ENCODE data around the gene TAGLN2.
"Not testable (repeated sequence)": the region's sequence is repeated elsewhere in the genome, so short reads cannot be mapped to it uniquely, and the experiment has no call there.

Gene TAGLN2

DNA sequence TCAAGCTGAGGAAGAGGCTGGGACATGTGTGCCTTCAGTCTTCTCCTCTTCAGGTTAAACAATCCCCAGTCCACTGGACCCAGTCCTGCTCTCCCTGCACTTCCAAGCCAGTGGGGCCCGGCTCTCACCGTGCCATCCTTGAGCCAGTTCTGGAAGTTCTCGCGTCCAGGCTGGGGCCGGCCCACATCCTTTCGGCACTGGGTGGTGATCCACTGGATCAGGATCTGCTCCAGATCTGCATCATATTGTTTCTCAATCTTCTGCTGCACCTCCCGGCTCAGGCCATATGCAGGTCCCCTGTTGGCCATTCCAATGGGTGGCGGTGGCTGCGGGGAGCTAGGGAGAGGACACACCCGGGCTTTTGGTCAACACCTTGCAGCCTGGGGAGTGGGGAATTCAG lies 5.1 kb downstream of the TAGLN2 start:
- DNase-seq = no peak

DNA sequence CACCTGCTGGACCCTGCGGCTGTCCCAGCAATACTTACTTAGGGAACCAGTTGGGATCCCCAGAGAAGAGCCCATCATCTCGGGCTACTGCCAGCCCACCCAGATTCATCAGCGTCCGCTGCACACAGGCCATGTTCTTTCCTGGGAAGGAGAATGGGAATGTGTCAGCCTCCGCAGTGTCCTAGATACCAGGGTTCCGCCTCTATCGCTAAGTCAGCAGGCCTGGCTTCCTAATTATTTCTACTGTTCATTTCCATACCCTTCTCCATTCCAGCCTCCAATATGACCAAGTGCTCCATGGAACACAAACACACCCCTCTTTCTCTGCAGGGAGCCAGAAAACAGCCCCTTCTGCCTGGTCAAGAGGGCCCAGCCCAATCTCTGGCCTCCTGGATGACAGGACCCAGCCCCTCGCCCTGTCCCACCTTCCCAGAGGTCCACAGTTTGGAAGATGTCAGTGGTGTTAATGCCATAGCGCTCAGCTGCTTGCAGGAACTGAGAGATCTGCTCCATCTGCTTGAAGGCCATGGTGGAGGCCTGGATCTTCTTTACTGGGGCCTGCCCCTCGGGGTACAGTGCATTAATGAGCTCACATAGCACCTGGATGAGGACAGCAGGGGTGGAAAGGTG lies 6.0 kb downstream of the TAGLN2 start:
- DNase-seq = no peak

DNA sequence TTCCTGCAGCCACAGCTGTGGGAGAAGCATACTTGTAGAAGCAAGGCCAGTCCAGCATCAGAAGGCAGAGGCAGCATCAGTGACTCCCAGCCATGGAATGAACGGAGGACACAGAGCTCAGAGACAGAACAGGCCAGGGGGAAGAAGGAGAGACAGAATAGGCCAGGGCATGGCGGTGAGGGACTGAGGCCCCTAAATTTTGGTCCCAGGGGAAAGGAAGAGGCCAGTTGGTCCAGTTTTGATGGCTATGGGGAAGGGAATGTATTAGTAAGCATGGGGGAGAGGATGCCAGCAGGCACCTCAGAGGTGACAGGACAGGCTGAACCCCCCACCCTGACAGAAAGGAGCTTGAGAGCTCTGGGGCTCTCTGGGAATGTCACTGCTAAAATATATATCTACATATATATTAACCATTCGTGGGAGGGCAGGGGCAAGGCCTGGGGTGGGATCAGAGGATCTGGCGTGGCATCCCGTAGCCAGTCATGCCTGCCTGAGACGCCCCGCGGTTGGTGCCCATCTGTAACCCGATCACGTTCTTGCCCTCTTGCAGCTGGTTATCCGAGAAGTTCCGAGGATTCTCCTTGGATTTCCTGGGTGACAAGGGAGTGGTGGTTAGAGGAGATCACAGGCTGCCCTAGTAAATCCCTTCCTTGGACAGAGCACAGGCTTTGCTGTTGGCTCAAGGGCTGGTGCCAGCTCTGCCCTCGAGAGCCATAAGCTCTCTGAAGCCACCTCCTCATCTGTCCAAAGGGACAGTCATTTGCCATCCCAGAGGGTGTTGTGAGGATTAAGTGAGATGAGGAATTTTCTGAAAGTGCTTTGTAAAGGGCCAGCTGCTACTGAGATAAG lies 6.7 kb downstream of the TAGLN2 start:
- DNase-seq = no peak

DNA sequence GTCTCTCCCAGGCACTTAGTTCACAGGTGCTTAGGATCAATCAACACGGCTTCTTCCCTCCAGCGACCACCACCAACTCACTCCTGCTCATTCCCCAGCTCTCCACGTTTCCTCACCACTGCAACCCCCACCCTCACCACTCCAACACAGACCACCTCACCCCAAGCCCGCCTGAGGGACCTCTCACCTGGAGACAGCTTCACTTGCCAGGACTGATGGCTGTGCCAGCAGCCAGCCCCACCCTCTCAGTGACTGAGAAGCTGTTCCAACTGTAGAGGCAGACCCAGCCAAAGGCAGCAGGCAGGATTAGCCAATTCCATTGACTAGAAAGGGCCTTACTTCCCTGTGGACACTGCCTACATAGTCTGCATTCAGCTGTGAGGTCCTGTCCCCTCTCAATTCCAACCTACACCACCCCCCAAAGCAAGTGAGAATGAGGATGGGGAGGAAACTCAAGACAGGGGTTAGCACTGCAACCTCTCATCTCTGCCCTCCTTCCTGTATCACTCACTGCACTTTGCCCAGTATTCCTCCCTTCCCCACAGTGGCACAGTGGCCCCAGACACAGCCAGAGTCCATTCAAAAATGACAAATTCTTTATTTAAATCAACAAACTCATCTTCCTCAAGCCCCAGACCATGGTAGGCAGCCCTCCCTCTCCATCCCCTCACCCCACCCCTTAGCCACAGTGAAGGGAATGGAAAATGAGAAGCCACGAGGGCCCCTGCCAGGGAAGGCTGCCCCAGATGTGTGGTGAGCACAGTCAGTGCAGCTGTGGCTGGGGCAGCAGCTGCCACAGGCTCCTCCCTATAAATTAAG lies 7.6 kb downstream of the TAGLN2 start:
- peak; percentile 37 for DNase-seq

DNA sequence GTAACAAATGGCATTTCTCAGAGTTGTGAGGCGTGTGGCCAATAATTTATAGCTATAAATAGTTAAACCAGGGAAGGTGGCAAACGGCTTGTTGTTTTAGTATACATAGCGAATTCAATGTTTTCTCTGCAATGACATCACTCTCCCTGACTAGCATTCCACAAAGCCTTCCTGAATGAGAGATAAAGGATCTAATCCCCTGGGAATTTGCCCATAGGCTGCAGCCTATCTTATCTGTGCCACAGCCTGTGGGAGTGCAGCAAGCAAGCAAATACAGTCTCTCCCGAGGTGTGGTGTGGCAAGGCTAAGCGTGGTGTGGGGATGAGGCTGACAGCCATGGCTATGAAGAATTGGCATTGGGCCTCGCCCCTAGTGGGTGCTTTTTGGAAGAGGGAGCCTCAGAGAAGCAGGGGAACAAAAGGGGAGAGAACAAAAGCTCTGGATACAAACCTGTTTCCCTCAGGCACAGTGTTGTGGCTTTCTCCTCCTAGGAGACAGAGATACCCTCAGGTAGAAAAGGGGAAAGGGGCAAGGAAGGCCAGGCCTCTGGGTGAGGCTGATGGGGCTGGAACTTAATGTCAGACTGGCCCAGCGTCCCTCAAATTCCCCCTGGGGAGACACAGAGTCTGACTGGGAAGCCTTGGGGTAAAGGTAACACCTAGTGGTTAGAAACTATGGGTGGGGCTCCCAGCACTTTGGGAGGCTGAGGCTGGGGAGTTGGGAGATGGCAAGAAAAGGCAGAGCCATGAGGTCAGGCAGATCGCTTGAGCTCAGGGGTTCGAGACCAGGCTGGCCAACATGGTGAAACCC lies 8.9 kb downstream of the TAGLN2 start:
- no peak for DNase-seq

DNA sequence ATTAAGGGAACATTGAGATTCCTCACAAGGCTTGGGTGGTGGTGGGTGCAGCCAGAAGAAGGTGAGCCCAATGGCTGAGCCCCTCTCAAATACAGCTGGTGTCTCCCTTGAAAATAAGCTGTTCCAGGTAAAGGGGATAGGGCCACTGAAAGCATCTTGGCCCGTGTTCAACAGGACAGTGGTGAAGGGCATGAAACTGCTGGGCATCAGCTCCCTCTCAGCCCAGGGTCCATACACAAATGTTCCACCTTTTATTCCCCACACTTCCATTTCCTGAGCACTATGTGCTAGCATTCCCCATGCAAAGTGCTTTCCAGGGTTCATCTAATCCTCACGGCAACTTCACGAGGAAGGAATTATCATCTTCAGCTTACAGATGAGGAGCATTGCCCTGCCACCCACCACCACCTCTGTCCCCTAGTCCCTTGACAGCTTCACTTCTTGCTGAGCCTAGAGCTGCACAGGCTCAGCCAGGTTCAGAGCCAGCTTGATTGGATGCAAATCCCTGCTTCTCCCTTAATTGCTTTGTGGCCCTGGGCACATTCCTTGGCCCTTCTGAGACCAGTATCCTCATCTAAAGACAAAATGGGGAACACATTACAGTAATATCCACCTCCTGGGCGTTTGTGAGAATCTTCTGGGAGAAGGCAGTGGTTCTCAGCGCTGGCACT lies 9.6 kb downstream of the TAGLN2 start:
- no peak for DNase-seq

DNA sequence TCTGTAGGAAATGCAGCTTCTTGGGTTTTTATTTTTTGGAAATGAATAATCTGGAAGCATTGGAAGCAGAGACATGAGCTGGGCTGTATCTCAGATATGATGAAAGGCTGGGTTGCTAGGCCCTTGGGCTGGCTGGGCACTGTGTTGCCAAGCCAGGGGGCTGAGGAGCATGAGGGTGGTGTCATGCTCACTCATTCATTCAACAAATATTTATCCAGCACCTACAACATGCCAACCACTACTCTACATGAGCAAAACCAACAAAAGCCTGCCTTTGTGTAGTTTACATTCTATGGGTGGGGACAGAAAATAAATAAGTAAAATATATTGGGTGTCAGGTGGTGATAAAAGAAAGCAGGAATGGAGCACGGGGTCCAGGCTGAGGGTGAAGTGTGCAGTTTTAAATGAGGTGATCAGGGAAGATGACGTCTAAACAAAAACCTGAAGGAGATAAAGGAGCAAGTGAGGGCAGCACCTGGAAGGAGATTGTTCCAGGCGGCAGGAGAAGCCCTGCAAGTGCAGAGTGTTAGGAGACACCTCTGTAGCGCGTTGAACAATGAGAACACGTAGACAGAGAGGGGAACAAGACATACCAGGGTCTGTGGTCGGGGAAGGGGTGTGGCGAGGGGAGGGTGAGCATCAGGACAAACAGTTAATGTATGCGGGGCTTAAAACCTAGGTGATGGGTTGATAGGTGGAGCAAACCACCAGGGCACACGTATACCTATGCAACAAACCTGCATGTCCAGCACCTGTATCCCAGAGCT lies 10.9 kb downstream of the TAGLN2 start:
- no peak for DNase-seq

DNA sequence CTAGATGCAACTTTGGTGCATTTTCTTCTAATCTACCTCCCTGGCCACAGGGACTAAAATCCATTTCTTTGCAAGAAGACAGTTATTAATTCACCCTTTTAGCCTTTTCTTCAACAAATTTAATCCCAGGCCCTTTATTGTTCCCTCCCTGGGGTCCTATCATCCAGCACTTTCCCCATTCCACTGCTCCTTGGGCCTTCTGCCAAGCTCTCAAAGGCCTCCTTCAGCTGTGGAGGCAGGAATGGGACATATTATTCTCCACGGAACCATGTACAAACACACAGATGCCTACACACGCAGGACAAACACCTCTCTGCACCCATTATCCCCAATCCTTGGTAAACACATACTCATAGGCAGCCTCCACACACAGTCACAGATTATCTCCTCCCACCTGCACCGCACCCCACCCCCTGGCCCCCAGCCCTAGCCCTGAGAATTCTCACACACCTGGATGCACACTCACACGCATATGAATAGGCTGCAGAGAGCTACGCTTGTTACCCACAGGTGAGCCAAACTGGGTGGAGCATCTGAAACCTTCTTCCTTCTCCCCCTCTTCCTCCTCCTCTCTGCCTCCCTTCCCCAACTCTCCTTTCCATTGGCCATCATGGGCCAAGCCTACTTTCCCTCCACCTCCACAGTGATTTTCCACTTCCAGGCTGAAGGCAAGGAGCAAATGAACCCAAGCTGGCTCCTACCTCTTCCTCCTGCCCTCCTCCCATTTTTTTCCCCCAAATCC lies 11.7 kb downstream of the TAGLN2 start:
- no peak for DNase-seq

DNA sequence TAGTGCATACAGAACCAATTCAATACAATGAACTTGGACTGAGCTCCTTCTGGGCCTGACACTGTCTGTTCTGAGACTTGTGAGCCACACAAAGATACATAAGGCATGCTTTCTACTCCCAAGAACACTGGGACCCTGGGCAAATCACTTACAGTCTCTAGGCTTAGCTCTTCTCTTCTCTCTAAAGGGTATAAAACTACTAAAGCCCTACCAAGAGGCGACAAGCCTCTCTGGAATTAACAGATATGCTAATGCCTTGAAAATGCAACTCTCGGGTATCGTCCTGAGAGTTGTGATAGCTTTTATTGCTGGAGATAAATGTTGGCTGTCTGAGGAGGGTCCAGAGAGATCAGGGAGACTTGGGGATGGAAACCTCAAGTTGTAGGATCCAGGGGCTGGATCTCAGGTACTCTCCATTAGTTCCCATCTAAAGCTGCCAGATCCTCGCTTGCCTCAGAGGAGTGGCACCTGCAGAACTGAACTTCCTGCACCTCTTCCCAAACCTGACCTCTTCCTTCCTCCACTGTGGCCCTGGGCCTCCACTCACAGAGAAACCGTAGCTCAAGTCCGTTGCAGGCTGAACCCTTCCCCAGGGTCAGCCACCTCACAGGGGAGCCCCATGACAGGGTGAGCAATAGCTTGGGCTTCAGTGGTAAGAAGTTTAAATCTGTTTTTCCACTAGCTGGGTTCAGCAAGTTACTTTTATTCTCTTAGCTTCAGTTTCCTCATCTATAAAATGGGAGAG lies 13.8 kb downstream of the TAGLN2 start:
- peak; percentile 67 for DNase-seq

DNA sequence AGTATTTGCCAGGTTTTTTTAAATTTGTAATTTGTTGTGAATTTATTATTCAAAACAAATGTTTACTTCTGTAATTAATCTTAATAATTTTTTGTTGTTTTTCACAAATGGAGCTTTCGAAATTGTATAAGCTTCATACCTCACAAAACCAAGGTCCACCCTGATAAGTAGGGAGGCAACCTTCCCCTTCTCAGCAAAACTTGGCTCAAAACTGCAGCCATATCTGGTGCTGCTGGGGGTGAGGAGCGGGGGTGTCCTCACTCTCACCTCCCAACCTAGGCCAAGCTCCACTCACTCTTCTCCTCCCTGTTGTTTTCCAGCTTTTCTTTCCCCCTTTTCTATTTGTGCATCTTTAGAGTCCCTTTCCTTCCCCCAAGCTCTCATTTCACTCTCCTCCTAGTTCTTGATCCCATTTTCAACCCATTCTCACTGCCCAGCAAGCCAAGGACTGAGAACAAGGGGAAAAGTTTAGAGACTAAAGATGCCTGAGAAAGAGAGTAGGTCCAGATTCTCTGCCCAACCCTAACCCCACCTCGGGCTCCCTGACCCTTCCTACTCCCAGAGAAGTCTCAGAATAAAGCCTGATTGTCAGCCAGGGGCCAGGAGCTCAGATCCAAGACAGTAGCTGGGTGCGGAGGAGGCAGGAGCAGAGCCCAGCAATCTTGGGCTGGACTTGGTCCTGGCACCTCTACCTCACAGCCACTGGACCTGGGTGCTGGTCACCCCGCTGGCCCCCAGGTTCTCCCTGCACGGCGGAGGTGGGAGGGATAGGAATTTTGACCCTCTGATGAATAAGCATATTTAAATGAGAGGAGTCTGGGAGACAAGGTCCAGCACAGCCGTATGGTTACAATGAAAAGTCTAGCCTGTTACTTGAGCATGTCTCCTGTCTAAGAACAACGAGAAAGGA lies 17.0 kb downstream of the TAGLN2 start:
- DNase-seq = no peak

DNA sequence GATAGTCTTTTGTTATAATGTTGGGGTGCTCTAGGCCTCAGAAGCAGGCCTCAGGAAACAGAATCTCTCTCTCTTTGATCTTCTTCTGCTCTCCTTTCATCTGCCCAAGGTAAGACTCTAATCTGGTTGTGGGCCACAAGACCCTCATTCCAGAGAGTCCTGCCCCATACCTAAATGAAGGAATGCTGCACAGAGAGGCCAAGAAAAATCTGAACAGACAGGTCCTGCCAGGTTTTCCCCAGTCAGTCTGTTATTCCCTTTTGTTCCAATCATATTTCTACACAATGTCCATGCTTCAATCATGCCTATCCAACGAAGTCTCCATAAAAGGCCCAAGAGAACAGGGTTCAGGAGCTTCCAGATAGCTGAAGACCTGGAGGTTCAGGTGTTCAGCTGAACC lies 18.3 kb downstream of the TAGLN2 start:
- DNase-seq = no peak

DNA sequence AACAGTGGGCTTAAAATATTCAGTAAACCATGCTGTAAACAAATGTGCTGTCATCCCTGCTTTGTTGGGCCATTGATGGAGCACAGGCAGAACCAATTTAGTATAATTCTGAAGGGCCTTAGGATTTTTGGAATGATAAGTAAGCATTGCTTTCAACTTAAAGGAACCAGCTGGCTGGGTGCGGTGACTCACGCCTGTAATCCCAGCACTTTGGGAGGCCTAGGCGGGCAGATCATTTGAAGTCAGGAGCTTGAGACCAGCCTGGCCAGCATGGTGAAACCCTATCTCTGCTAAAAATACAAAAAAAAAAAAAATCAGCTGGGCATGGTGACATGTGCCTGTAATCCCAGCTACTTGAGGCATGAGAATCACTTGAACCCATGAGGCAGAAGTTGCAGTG lies 21.3 kb downstream of the TAGLN2 start:
- DNase-seq = not testable (repeated sequence)

DNA sequence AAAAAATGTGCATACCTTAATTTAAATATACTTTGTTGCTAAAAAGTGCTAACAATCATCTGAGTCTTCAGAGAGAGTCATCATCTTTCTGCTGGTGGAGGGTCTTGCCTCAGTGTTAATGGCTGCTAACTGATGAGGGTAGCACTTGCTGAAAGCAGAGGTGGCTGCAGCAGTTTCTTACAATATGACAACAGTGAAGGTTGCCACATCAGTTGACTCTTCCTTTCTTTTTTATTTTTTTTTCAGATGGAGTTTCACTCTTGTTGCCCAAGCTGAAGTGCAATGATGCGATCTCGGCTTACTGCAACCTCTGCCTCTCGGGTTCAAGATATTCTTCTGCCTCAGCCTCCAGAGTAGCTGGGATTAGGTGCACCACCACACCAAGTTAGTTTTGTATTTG lies 22.8 kb downstream of the TAGLN2 start:
- no peak for DNase-seq

DNA sequence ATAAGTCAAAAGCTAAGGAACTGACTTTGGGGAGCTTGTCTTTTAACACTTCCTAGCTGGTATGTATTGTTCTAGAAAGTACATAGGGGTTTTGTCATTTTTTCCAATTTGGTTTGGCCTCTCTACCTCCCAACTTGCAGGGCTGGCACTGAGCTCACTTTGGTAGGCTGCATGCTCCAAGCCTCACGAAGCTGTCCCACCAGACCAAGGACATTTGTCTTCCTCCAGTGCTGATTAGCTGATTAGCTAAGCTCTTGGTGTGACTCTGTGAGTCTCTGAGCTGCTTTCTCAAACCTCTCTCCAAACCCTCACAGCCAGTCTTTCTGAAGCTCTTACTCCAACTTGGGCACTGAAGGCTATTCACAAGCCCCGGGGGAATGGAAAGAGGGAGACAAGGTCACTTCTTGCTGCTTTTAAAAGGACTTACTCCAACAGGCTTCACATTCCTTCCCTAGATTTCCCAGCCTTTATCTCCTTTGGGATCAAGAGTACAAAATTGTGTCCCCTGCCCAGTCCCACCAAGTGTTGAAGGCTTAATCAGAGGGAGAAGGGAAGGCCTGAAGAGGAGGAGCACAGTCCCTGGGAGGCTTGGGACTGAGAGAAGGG lies 24.4 kb downstream of the TAGLN2 start:
- no peak for DNase-seq

DNA sequence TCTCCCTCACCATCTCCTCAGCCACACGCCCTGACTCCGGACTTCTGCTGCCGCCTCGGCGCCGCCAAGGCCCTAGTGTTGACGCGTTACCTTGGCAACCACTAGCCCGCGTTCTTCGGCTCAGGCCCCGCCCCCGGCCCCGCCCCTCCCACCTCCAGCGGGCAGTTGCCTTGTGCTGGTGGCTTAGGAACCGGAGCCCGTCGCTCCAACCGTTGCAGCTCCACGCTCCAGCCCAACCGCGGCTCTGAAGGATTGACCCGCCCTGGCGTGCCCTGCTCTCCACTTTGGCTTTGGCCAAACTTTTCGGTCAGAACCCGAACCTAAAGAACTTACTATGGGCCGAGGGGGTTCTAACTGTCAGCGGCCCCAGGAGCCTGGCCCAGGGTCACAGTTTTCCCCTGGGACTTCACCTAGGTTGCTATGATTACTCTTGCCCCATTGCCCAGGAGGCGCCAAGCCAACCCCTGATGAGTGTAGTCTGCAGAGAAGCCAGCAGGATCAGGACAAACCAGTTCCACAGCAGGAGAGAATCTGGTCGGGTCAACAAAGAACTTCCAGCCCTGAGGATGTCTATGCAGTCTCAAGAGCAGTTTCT lies 25.1 kb downstream of the TAGLN2 start, which contains the start of gene CFAP45:
TSS of gene CFAP45 (minus strand) at position 80 of the 595 bp plus-strand sequence. CDS start at position 13, 67 bp downstream.
- DNase-seq = no peak

DNA sequence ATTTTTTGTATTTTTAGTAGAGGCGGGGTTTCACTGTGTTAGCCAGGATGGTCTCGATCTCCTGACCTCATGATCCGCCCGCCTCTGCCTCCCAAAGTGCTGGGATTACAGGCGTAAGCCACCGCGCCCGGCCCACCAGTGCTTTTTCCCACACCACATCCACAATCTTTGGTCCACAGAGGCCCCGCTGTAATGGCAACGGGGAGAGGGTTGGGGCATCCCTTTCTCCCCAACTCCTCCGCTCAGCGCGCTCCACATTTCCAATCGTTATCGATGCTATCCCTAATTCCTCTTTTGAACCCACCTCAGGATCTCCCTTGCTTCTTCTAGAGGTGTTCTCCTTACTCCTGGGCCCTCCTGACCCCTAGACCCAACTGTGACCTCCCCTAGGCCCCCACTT lies 25.7 kb downstream of the TAGLN2 start:
- DNase-seq = not testable (repeated sequence)

DNA sequence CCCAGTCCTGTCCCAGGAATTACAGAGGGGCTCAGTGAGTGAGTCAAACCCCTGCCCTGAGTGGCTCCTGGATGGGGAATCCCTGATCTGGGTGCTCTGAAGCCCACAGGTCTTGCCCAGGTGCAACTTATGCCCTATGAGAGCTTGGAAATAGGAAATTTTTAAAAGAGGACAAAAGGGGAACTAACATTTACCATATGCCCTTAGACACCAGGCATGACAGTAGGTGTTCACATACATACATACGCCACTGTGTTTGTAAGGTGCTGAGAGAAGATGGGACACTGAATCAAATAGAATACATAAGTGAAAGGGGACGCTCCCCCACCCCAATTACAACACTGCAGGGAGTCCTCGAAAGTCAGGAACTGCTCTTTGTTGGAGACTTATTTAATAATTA lies 26.8 kb downstream of the TAGLN2 start:
- DNase-seq = no peak

DNA sequence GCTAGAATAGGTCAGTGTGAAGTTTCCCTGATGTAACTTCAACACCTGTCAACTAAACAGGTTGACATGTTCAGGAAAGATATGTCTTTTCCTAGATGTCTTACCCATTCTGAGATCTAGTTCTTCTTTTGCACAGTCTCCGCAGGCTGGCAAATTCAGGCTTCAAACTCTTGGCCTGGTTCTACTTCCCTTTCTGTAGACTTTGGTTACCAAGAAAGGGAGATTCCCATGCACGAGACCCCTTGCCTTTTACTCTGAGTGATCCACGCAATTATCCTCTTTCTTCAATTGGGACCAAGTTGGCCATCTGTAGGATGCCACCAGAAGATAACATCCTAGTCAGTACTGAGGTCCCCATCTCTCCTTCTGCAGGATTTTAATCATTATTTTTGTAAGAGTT lies 27.3 kb downstream of the TAGLN2 start:
- DNase-seq = peak; percentile 49
